Eye (tissue), 1 donor: ENCODE measurements around the gene ABCC12.

Experiments used
- DNase-seq: peaks from one replicate; pipeline ENCODE4 v3.0.0-alpha.2; 2015

ABCC12 gene

GRCh38 chr16:48131201-48131935, 24.4 kb downstream of the ABCC12 start:
- DNase-seq = no peak

GRCh38 chr16:48129926-48130325, 25.9 kb downstream of the ABCC12 start:
- DNase-seq = no peak

GRCh38 chr16:48128769-48129168, 27.0 kb downstream of the ABCC12 start:
- no peak for DNase-seq

GRCh38 chr16:48126801-48127644, 28.8 kb downstream of the ABCC12 start:
- no peak for DNase-seq

- no peak for DNase-seq
Observed at GRCh38 chr16:48125888-48126287, 29.9 kb downstream of the ABCC12 start.

- no peak for DNase-seq
Observed at GRCh38 chr16:48124266-48124665, 31.5 kb downstream of the ABCC12 start.

- no peak for DNase-seq
Observed at GRCh38 chr16:48123104-48123788, 32.5 kb downstream of the ABCC12 start.

- DNase-seq = no peak
Observed at GRCh38 chr16:48121276-48121675, 34.5 kb downstream of the ABCC12 start.

- no peak for DNase-seq
Observed at GRCh38 chr16:48118841-48119240, 37.0 kb downstream of the ABCC12 start.

- DNase-seq = peak; percentile 90
Observed at GRCh38 chr16:48117217-48118105, 38.3 kb downstream of the ABCC12 start.

GRCh38 chr16:48115299-48115698, 40.5 kb downstream of the ABCC12 start:
- no peak for DNase-seq

GRCh38 chr16:48114410-48114809, 41.4 kb downstream of the ABCC12 start:
- no peak for DNase-seq

- no peak for DNase-seq
Observed at GRCh38 chr16:48113471-48113870, 42.3 kb downstream of the ABCC12 start.

- DNase-seq = no peak
Observed at GRCh38 chr16:48113001-48113400, 42.8 kb downstream of the ABCC12 start.

- DNase-seq = no peak
Observed at GRCh38 chr16:48112600-48112999, 43.2 kb downstream of the ABCC12 start.

GRCh38 chr16:48110982-48111381, 44.8 kb downstream of the ABCC12 start:
- DNase-seq = no peak

GRCh38 chr16:48110000-48110399, 45.8 kb downstream of the ABCC12 start:
- no peak for DNase-seq

- no peak for DNase-seq
Observed at GRCh38 chr16:48109475-48109874, 46.3 kb downstream of the ABCC12 start.

- no peak for DNase-seq
Observed at GRCh38 chr16:48106446-48106845, 49.3 kb downstream of the ABCC12 start.
